Suprapubic skin (tissue), 3 donors: ENCODE measurements around the gene PTPRJ.

ENCODE experiments used
- CTCF ChIP-seq, 2 donors: fragments of 200-600 bp in 1 of 2; fragments of 450-650 bp in 1 of 2; sonication (generic) in 1 of 2; IDR thresholded peaks; one replicate each; pipeline ENCODE4 v1.5.1; 2016 to 2019; ENCODE audit warnings: antibody characterized with exemption in 2 of 2, mild to moderate bottlenecking in 1 of 2, moderate library complexity in 1 of 2
- POLR2AphosphoS5 ChIP-seq, 3 donors: sonication (generic); formaldehyde crosslinking; IDR thresholded peaks; one replicate each; pipeline ENCODE4 v1.6.1; 2017; ENCODE audit warnings: antibody characterized with exemption in 3 of 3

GRCh38 chr11:47992959-47993820, 12.8 kb downstream of the PTPRJ start:
- TF ChIP-seq CTCF (IDR thresholded peaks at IDR 0.05) = no peak
- TF ChIP-seq POLR2AphosphoS5 (IDR thresholded peaks at IDR 0.05) = no peak
